IMR-90 (cell line): ENCODE measurements around the gene PLB1. TPM values are rescaled to one million over a fixed set of nuclear protein-coding genes. Genes with fewer than 3 reads are reported as not detected.

Experiments used
- ATAC-seq: fragments of 200-7000 bp; cut with Tn5 transposase; 2 replicates; pipeline ENCODE4 v1.9.1; 2020; ENCODE audit warnings: low read depth, mild to moderate bottlenecking, moderate library complexity
- BruUV-seq: library from RNA; stranded (reverse); fragments of 400-500 nt; replicated peaks from 2 replicates; lab custom pipeline; 2021; lab: Mats Ljungman, UMichigan
- CTCF ChIA-PET: fragments of 300-600 bp; formaldehyde crosslinking; extraction: SDS; loops from one replicate; lab custom pipeline; 2021; ENCODE audit warnings: antibody characterized with exemption; lab: Yijun Ruan, JAX
- POLR2A ChIA-PET: fragments of 300-600 bp; sonication (Branson Sonifier 250); formaldehyde crosslinking; loops from one replicate; lab custom pipeline; 2022; ENCODE audit warnings: antibody characterized with exemption; ENCODE audit not compliant: unreplicated experiment; lab: Charles Lee
- DNase-seq: peaks from one replicate; pipeline ENCODE4 v3.0.0; 2013
- H2AFZ ChIP-seq: replicated peaks from 2 replicates; pipeline ENCODE3; 2013; ENCODE audit warnings: low read length, mild to moderate bottlenecking; ENCODE audit not compliant: poor library complexity
- H2AK5ac ChIP-seq: 2 replicates; pipeline ENCODE4 v1.6.1; 2013; ENCODE audit warnings: low read depth, low read length, inconsistent platforms
- H2AK9ac ChIP-seq: replicated peaks from 2 replicates; pipeline ENCODE3; 2013; ENCODE audit warnings: mild to moderate bottlenecking, low read depth, low read length, moderate library complexity; ENCODE audit not compliant: poor library complexity
- H2BK120ac ChIP-seq: 2 replicates; pipeline ENCODE4 v1.6.1; 2013; ENCODE audit warnings: low read depth, low read length, inconsistent platforms
- H2BK15ac ChIP-seq: 3 replicates; pipeline ENCODE4 v1.6.1; 2013; ENCODE audit warnings: low read depth, low read length, inconsistent platforms
- H2BK20ac ChIP-seq: 2 replicates; pipeline ENCODE4 v1.6.1; 2013; ENCODE audit warnings: low read depth, mild to moderate bottlenecking, inconsistent platforms, low read length, moderate library complexity
- H2BK5ac ChIP-seq: 2 replicates; pipeline ENCODE4 v1.6.1; 2013; ENCODE audit warnings: mild to moderate bottlenecking, low read depth, low read length, inconsistent platforms; ENCODE audit not compliant: poor library complexity, severe bottlenecking
- H3K14ac ChIP-seq: replicated peaks from 2 replicates; pipeline ENCODE4 v1.6.1; 2013; ENCODE audit warnings: low read depth, low read length, inconsistent platforms
- H3K18ac ChIP-seq: 2 replicates; pipeline ENCODE4 v1.6.1; 2013; ENCODE audit warnings: low read depth, low read length, control low read depth
- H3K23ac ChIP-seq: 2 replicates; pipeline ENCODE4 v1.6.1; 2013; ENCODE audit warnings: low read depth, low read length, inconsistent platforms
- H3K27ac ChIP-seq: 2 replicates; pipeline ENCODE4 v1.5.1; 2013; ENCODE audit warnings: mild to moderate bottlenecking, control low read depth, low read length; ENCODE audit not compliant: insufficient read depth
- H3K27me3 ChIP-seq: 2 replicates; pipeline ENCODE4 v1.6.1; 2013; ENCODE audit warnings: low read length; ENCODE audit not compliant: control insufficient read depth, insufficient read depth
- H3K36me3 ChIP-seq: 2 replicates; pipeline ENCODE4 v1.6.1; 2013; ENCODE audit warnings: low read length, mixed read lengths; ENCODE audit not compliant: control insufficient read depth, insufficient read depth
- H3K4ac ChIP-seq: 2 replicates; pipeline ENCODE4 v1.6.1; 2013; ENCODE audit warnings: low read depth, low read length, inconsistent platforms
- H3K4me1 ChIP-seq: 2 replicates; pipeline ENCODE4 v1.6.1; 2013; ENCODE audit warnings: low read length, mixed read lengths; ENCODE audit not compliant: control insufficient read depth, insufficient read depth
- H3K4me2 ChIP-seq: 2 replicates; pipeline ENCODE4 v1.6.1; 2013; ENCODE audit warnings: low read depth, mild to moderate bottlenecking, control low read depth, low read length, moderate library complexity
- H3K4me3 ChIP-seq: 2 replicates; pipeline ENCODE4 v1.5.1; 2013; ENCODE audit warnings: low read depth, mild to moderate bottlenecking, control low read depth, low read length, moderate library complexity; ENCODE audit not compliant: insufficient read depth
- H3K56ac ChIP-seq: 2 replicates; pipeline ENCODE4 v1.6.1; 2013; ENCODE audit warnings: low read length, inconsistent platforms; ENCODE audit not compliant: insufficient read depth; ENCODE audit errors: extremely low read depth
- H3K79me1 ChIP-seq, 2 experiments: 2 replicates each; pipeline ENCODE4 v1.6.1; 2013; ENCODE audit warnings: low read length in 2 of 2, inconsistent platforms in 1 of 2, low read depth in 1 of 2
- H3K9ac ChIP-seq: 2 replicates; pipeline ENCODE4 v1.6.1; 2013; ENCODE audit warnings: low read depth, low read length, control low read depth
- H3K9me1 ChIP-seq: 2 replicates; pipeline ENCODE4 v1.6.1; 2013; ENCODE audit warnings: low read length, inconsistent platforms; ENCODE audit not compliant: insufficient read depth
- H3K9me3 ChIP-seq: 2 replicates; pipeline ENCODE4 v1.6.1; 2013; ENCODE audit warnings: low read length; ENCODE audit not compliant: control insufficient read depth, insufficient read depth
- H4K20me1 ChIP-seq: 2 replicates; pipeline ENCODE4 v1.6.1; 2013; ENCODE audit warnings: low read length, inconsistent platforms; ENCODE audit not compliant: insufficient read depth
- H4K5ac ChIP-seq: 2 replicates; pipeline ENCODE4 v1.6.1; 2013; ENCODE audit warnings: mild to moderate bottlenecking, low read depth, low read length, control low read depth
- H4K8ac ChIP-seq, 2 experiments: 2 replicates each; pipeline ENCODE4 v1.6.1; 2013; ENCODE audit warnings: low read depth in 2 of 2, low read length in 2 of 2, control low read depth in 1 of 2, inconsistent platforms in 1 of 2
- H4K91ac ChIP-seq: 2 replicates; pipeline ENCODE4 v1.6.1; 2013; ENCODE audit warnings: low read depth, low read length, inconsistent platforms; ENCODE audit not compliant: insufficient read depth
- BHLHE40 ChIP-seq: fragments of 150-350 bp; IDR thresholded peaks from 2 replicates; pipeline ENCODE4 v1.6.1; 2016; ENCODE audit warnings: mild to moderate bottlenecking, low read depth, low read length
- CEBPB ChIP-seq: IDR thresholded peaks from 2 replicates; pipeline ENCODE4 v1.6.1; 2012; ENCODE audit warnings: low read depth, low read length, improper control_type of control experiment
- MXI1 ChIP-seq: IDR thresholded peaks from 2 replicates; pipeline ENCODE4 v1.6.1; 2012; ENCODE audit warnings: low read depth, mild to moderate bottlenecking, low read length, moderate library complexity, borderline replicate concordance
- POLR2A ChIP-seq: IDR thresholded peaks from 2 replicates; pipeline ENCODE4 v1.6.1; 2012; ENCODE audit warnings: mild to moderate bottlenecking, low read depth, low read length
- RCOR1 ChIP-seq: IDR thresholded peaks from 2 replicates; pipeline ENCODE4 v1.6.1; 2012; ENCODE audit warnings: mild to moderate bottlenecking, low read length, improper control_type of control experiment; ENCODE audit not compliant: insufficient replicate concordance
- SMC3 ChIP-seq: fragments of 150-350 bp; IDR thresholded peaks from 2 replicates; pipeline ENCODE4 v1.6.1; 2016; ENCODE audit warnings: low read depth, mild to moderate bottlenecking, antibody characterized with exemption, low read length, moderate library complexity
- WGBS, 2 experiments: methylation state at CpG; one replicate each; pipeline versions ENCODE4 v1.1.5 to v1.1.7; 2013; ENCODE audit warnings: missing lambda C conversion rate in 2 of 2; ENCODE audit not compliant: insufficient read length in 1 of 2; ENCODE audit errors: extremely low coverage in 2 of 2; 5-methylcytosine and 5-hydroxymethylcytosine counted together
- dilution Hi-C: fragments of 300-500 bp; cut with HindIII; formaldehyde crosslinking; loops from one replicate; pipeline ENCODE4 v1.14.3; 2018; ENCODE audit warnings: low sequenced_read_pairs; ENCODE audit not compliant: unreplicated experiment
- in situ Hi-C: fragments of 300-500 bp; cut with MboI; formaldehyde crosslinking; loops from 3 replicates; pipeline ENCODE4 v1.14.3; 2019; ENCODE audit warnings: low sequenced_read_pairs, inconsistent platforms, mixed read lengths
- intact Hi-C: fragments of 100-400 bp; cut with micrococcal nuclease; formaldehyde crosslinking; loops from 2 replicates; pipeline ENCODE4 v1.10.0; 2022
- polyA plus RNA-seq, 3 experiments: library from polyadenylated mRNA; depleted of rRNA; stranded (reverse); fragments of >200 nt; gene quantifications; 2 replicates each; pipeline ENCODE4 v1.2.3, GENCODE V29; 2012; ENCODE audit warnings: low replicate concordance in 1 of 3
- total RNA-seq: library from RNA; depleted of rRNA; stranded (reverse); fragments of >200 nt; gene quantifications from 2 replicates; pipeline ENCODE4 v1.2.3, GENCODE V29; 2012
- TF ChIP-seq, protein P1 (sequence below): fragments of 150-350 bp; IDR thresholded peaks from 2 replicates; pipeline ENCODE4 v1.6.1; 2017; ENCODE audit warnings: mild to moderate bottlenecking, antibody characterized with exemption, low read length, low read depth
- TF ChIP-seq, protein P2 (sequence below): conservative IDR thresholded peaks from 2 replicates; pipeline ENCODE4 v1.5.1; 2012; ENCODE audit warnings: mild to moderate bottlenecking, low read depth, low read length, improper control_type of control experiment

The PLB1 gene
- total and polyA plus RNA-seq, 2 of the 4 experiments (the other 2 are of a cell fraction) = 0.74 to 0.90 TPM

DNA sequence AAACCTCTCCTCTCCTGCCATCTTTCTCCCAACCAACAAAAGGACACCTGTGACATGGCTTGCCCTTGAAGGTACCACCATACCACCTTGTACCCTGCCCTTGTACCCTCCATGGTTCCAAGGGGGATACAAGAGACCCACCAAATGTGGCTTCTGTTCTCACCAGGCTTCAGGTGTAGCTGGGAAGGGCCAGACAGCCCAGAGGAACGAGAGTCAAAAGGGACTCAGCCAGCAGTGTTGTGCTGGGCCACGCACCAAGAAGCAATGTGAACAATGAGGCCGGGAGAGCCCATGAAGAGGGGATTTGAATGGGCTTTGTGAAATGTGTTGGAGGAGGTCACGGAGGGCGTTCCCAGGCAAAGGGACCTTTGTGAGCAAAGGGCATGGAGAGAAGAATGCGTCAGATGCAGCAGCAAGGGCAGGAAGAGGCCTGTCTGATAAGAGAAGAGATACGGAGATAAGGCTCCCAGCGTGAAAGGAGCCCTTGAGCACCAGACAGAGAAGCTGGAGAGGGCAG lies 48.6 kb downstream of the PLB1 start:
- no peak overlapping the region for H3K18ac ChIP-seq
- H3K23ac ChIP-seq = no peak overlapping the region
- no peak for TF ChIP-seq SMC3
- TF ChIP-seq RCOR1 = no peak
- TF ChIP-seq POLR2A = no peak
- TF ChIP-seq, protein P1, sequence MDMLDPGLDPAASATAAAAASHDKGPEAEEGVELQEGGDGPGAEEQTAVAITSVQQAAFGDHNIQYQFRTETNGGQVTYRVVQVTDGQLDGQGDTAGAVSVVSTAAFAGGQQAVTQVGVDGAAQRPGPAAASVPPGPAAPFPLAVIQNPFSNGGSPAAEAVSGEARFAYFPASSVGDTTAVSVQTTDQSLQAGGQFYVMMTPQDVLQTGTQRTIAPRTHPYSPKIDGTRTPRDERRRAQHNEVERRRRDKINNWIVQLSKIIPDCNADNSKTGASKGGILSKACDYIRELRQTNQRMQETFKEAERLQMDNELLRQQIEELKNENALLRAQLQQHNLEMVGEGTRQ = no peak
- TF ChIP-seq MXI1 = no peak
- TF ChIP-seq BHLHE40 = no peak
- TF ChIP-seq CEBPB = no peak
- TF ChIP-seq, protein P2, sequence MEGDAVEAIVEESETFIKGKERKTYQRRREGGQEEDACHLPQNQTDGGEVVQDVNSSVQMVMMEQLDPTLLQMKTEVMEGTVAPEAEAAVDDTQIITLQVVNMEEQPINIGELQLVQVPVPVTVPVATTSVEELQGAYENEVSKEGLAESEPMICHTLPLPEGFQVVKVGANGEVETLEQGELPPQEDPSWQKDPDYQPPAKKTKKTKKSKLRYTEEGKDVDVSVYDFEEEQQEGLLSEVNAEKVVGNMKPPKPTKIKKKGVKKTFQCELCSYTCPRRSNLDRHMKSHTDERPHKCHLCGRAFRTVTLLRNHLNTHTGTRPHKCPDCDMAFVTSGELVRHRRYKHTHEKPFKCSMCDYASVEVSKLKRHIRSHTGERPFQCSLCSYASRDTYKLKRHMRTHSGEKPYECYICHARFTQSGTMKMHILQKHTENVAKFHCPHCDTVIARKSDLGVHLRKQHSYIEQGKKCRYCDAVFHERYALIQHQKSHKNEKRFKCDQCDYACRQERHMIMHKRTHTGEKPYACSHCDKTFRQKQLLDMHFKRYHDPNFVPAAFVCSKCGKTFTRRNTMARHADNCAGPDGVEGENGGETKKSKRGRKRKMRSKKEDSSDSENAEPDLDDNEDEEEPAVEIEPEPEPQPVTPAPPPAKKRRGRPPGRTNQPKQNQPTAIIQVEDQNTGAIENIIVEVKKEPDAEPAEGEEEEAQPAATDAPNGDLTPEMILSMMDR = no peak
- H2BK5ac ChIP-seq = no peak overlapping the region
- no peaks in the 10 kb centered on the region for H3K9me3 ChIP-seq
- H3K4me1 ChIP-seq = no peaks in the 10 kb centered on the region
- H4K8ac ChIP-seq = no peak overlapping the region
- no peaks in the 10 kb centered on the region for H3K9me1 ChIP-seq
- H2BK20ac ChIP-seq = no peak overlapping the region
- in situ Hi-C loops = no loop called here
- POLR2A ChIA-PET = no interaction called here
- no peak overlapping the region for H2AK9ac ChIP-seq
- H3K9ac ChIP-seq = no peak overlapping the region
- no TSS peak for BruUV-seq
- peaks cover 39% of the 10 kb centered on the region for H3K27me3 ChIP-seq
- no peak for DNase-seq
- CTCF ChIA-PET = no interaction called here
- no peak overlapping the region for H2AFZ ChIP-seq
- no peaks in the 10 kb centered on the region for H3K36me3 ChIP-seq
- no peak overlapping the region for H2AK5ac ChIP-seq
- no peak overlapping the region for H2BK120ac ChIP-seq
- H3K27ac ChIP-seq = no peak overlapping the region
- no peak overlapping the region for H2BK15ac ChIP-seq
- no peaks in the 10 kb centered on the region for H3K79me1 ChIP-seq
- no peak for ATAC-seq
- H3K56ac ChIP-seq = no peak overlapping the region
- H3K4me3 ChIP-seq = no peak overlapping the region
- intact Hi-C loops = no loop called here
- H3K4me2 ChIP-seq = no peak overlapping the region
- H3K4ac ChIP-seq = no peak overlapping the region
- H4K5ac ChIP-seq = no peak overlapping the region
- H3K14ac ChIP-seq = no peak overlapping the region
- no peak overlapping the region for H4K91ac ChIP-seq
- dilution Hi-C loops = no loop called here
- no peaks in the 10 kb centered on the region for H4K20me1 ChIP-seq
- WGBS, 2 experiments = 57% methylated on average over 6 of the region's 8 CpGs; no CpG with 5 or more reads in 1 of the 2 experiments
